ENCODE data around the gene PISD.

Gene PISD

GRCh38 chr22:31625257-31625640 is 36.8 kb downstream of the PISD start:
- Mint-ChIP-seq H3K4me1 (ENCODE audit: low read depth) (peaks cover 58% of the 10 kb centered on the region), H3K36me3 (ENCODE audit: low read depth) (peaks cover 87% of the 10 kb centered on the region), H3K9me3 (no peaks in the 10 kb centered on the region), H3K4me3 (no peak overlapping the region), H3K27ac (peak overlapping the region; percentile 84), H3K27me3 (no peaks in the 10 kb centered on the region)
- no peak for DNase-seq

GRCh38 chr22:31623592-31624304 is 38.3 kb downstream of the PISD start:
- DNase-seq, result no peak
- Mint-ChIP-seq H3K9me3 (no peaks in the 10 kb centered on the region), H3K4me1 (ENCODE audit: low read depth) (peaks cover 48% of the 10 kb centered on the region), H3K27ac (peak overlapping the region; percentile 82), H3K27me3 (no peaks in the 10 kb centered on the region), H3K4me3 (no peak overlapping the region), H3K36me3 (ENCODE audit: low read depth) (peaks cover 91% of the 10 kb centered on the region)

GRCh38 chr22:31622980-31623379 is 39.0 kb downstream of the PISD start:
- Mint-ChIP-seq H3K4me1 (ENCODE audit: low read depth) (peaks cover 40% of the 10 kb centered on the region), H3K27ac (peak overlapping the region; percentile 82), H3K9me3 (no peaks in the 10 kb centered on the region), H3K36me3 (ENCODE audit: low read depth) (peaks cover 91% of the 10 kb centered on the region), H3K4me3 (no peak overlapping the region), H3K27me3 (no peaks in the 10 kb centered on the region)
- no peak for DNase-seq

GRCh38 chr22:31621507-31622124 is 40.4 kb downstream of the PISD start:
- Mint-ChIP-seq H3K27ac (peak overlapping the region; percentile 82), H3K36me3 (ENCODE audit: low read depth) (peaks cover 91% of the 10 kb centered on the region), H3K27me3 (no peaks in the 10 kb centered on the region), H3K9me3 (no peaks in the 10 kb centered on the region), H3K4me1 (ENCODE audit: low read depth) (peaks cover 34% of the 10 kb centered on the region), H3K4me3 (no peak overlapping the region)
- no peak for DNase-seq

- Mint-ChIP-seq H3K36me3 (ENCODE audit: low read depth) (peaks cover 88% of the 10 kb centered on the region), H3K27me3 (no peaks in the 10 kb centered on the region), H3K4me1 (ENCODE audit: low read depth) (peaks cover 34% of the 10 kb centered on the region), H3K4me3 (no peak overlapping the region), H3K9me3 (no peaks in the 10 kb centered on the region), H3K27ac (peak overlapping the region; percentile 82)
- no peak for DNase-seq
Measured at GRCh38 chr22:31620756-31621480, 41.1 kb downstream of the PISD start.

- Mint-ChIP-seq H3K27ac (peak overlapping the region; percentile 82), H3K9me3 (no peaks in the 10 kb centered on the region), H3K4me1 (ENCODE audit: low read depth) (peaks cover 34% of the 10 kb centered on the region), H3K36me3 (ENCODE audit: low read depth) (peaks cover 87% of the 10 kb centered on the region), H3K4me3 (no peak overlapping the region), H3K27me3 (no peaks in the 10 kb centered on the region)
- no peak for DNase-seq
Measured at GRCh38 chr22:31619611-31620300, 42.3 kb downstream of the PISD start.

DNA sequence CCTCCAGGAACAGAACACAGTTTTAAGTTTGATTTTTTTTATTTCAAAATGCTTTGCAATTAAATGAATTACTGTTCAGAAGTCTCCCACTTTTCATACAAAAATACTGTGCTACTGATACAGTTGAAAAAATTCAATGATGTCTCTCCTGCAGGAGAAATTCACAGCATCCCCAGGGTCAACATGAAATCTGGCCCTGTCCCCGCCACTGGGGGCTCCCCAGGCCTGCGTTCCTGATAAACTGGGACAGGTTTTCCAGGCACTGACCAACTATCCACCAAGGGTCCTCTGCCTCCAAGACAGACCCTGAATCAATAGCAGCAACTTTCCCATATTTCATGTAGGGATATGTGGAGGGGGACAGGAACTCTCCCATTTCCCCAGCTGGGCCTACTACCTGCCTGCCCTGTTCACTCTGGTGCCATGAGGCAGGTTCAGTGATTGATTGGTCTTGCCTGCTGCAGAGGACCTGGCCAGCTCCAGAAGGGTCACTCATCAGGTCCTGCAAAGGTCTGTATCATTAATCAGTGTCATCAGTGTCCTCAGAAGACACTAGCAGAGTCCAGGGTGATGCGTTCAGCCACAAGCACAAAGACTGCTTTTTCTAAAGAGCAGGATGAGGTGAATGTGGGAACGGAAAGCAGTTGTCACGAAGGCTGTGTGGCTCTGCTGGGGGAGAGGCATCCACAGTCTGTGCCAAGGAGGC is 43.4 kb downstream of the PISD start:
- Mint-ChIP-seq H3K36me3 (ENCODE audit: low read depth) (peaks cover 91% of the 10 kb centered on the region), H3K27ac (peak overlapping the region; percentile 82), H3K4me1 (ENCODE audit: low read depth) (peaks cover 36% of the 10 kb centered on the region)

DNA sequence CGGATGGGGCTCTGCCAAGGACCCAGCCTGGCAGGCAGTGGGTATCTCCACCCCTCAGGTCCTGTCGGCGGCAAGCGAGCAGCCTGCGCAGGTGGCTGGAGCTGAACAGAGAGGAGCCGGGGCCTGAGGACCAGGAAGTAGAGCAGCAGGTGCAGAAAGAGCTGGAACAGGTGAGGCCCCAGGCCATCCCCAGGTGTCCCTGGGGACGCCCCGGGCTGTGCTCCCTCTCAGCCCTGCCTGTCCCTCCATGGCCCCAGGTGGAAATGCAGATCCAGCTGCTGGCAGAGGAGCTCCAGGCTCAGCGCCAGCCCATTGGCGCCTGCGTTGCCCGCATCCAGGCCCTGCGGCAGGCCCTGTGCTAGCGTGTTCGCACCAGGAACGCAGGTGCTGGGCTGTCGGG is 44.0 kb downstream of the PISD start:
- H3K4me1 Mint-ChIP-seq (ENCODE audit: low read depth), result peaks cover 35% of the 10 kb centered on the region
- no peak for DNase-seq
- no peaks in the 10 kb centered on the region for H3K27me3 Mint-ChIP-seq
- H3K36me3 Mint-ChIP-seq (ENCODE audit: low read depth), result peaks cover 87% of the 10 kb centered on the region
- H3K9me3 Mint-ChIP-seq, result no peaks in the 10 kb centered on the region
- no peak overlapping the region for H3K4me3 Mint-ChIP-seq
- peak overlapping the region; percentile 89 for H3K27ac Mint-ChIP-seq

More for the DNA sequence above, 43.4 kb downstream of the PISD start:
- DNase-seq, result no peak
- Mint-ChIP-seq H3K9me3 (no peaks in the 10 kb centered on the region), H3K4me3 (no peak overlapping the region), H3K27me3 (no peaks in the 10 kb centered on the region)

- DNase-seq, result no peak
- H3K36me3 Mint-ChIP-seq (ENCODE audit: low read depth), result peaks cover 86% of the 10 kb centered on the region
- peak overlapping the region; percentile 89 for H3K27ac Mint-ChIP-seq
- no peak overlapping the region for H3K4me3 Mint-ChIP-seq
- peaks cover 30% of the 10 kb centered on the region for H3K4me1 Mint-ChIP-seq (ENCODE audit: low read depth)
- H3K9me3 Mint-ChIP-seq, result no peaks in the 10 kb centered on the region
- H3K27me3 Mint-ChIP-seq, result no peaks in the 10 kb centered on the region
Measured at GRCh38 chr22:31616315-31616980, 45.6 kb downstream of the PISD start.

DNA sequence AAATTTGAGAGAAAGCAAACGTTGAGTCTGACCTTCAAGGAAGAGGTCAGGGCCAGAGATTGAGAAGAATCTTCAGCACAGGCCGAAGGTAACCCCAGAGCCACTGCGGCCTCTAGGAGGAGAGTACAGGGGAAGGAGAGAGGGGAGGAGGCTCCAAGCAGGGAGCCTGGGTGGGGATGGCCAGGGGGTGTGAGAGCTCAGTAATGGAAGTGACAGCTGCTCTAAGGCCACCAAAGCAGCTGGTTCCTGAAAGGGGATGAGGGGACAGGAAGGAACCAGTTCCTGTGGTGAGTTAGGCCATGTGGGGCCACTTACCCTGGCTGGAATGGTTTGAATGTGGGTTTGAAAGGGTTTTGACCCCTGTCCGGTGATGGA is 46.1 kb downstream of the PISD start:
- peak overlapping the region; percentile 89 for H3K27ac Mint-ChIP-seq
- no peak for DNase-seq
- H3K4me1 Mint-ChIP-seq (ENCODE audit: low read depth), result peaks cover 30% of the 10 kb centered on the region
- H3K27me3 Mint-ChIP-seq, result no peaks in the 10 kb centered on the region
- H3K36me3 Mint-ChIP-seq (ENCODE audit: low read depth), result peaks cover 86% of the 10 kb centered on the region
- no peaks in the 10 kb centered on the region for H3K9me3 Mint-ChIP-seq
- no peak overlapping the region for H3K4me3 Mint-ChIP-seq

DNA sequence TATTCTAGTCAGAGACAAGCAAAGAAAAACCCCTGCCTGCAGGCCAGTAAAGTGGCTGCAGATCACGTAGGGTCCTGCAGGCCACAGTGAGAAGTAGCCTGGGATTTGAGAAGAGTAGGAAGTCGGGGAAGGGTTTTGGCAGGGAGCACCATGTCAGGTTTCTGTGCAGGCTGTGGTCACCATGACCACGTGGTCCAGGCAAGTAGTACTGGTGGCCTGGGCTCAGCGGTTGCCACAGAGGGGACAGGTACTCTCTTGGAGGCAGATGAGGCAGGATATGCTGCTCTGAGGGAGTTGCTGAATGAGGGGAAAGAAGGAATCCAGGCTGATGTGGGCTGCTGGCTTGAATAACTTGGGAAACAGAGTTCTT is 46.5 kb downstream of the PISD start:
- no peak overlapping the region for H3K4me3 Mint-ChIP-seq
- no peak for DNase-seq
- H3K36me3 Mint-ChIP-seq (ENCODE audit: low read depth), result peaks cover 86% of the 10 kb centered on the region

GRCh38 chr22:31614781-31615490 is 47.1 kb downstream of the PISD start:
- H3K4me3 Mint-ChIP-seq, result no peak overlapping the region
- H3K36me3 Mint-ChIP-seq (ENCODE audit: low read depth), result peaks cover 87% of the 10 kb centered on the region
- no peaks in the 10 kb centered on the region for H3K27me3 Mint-ChIP-seq

More for the DNA sequence above, 46.5 kb downstream of the PISD start:
- peak overlapping the region; percentile 89 for H3K27ac Mint-ChIP-seq
- no peaks in the 10 kb centered on the region for H3K9me3 Mint-ChIP-seq
- peaks cover 30% of the 10 kb centered on the region for H3K4me1 Mint-ChIP-seq (ENCODE audit: low read depth)
- no peaks in the 10 kb centered on the region for H3K27me3 Mint-ChIP-seq

GRCh38 chr22:31613904-31614296 is 48.1 kb downstream of the PISD start:
- Mint-ChIP-seq H3K36me3 (ENCODE audit: low read depth) (peaks cover 87% of the 10 kb centered on the region), H3K4me1 (ENCODE audit: low read depth) (peaks cover 30% of the 10 kb centered on the region), H3K4me3 (no peak overlapping the region), H3K27ac (peak overlapping the region; percentile 88), H3K27me3 (no peaks in the 10 kb centered on the region), H3K9me3 (no peaks in the 10 kb centered on the region)
- no peak for DNase-seq

More at GRCh38 chr22:31614781-31615490, 47.1 kb downstream of the PISD start:
- Mint-ChIP-seq H3K9me3 (no peaks in the 10 kb centered on the region), H3K27ac (peak overlapping the region; percentile 89), H3K4me1 (ENCODE audit: low read depth) (peaks cover 30% of the 10 kb centered on the region)
- DNase-seq, result peak; percentile 31
